Activated CD8-positive, alpha-beta T cell treated with anti-CD3 and anti-CD28 coated beads for 36 hours (primary cell): ENCODE measurements around the gene SWSAP1. TPM values are rescaled to one million over a fixed set of nuclear protein-coding genes. Genes with fewer than 3 reads are reported as not detected.

Experiments used
- ATAC-seq: fragments of 200-7000 bp; cut with Tn5 transposase; one replicate; pipeline ENCODE4 v1.10.0; 2021; ENCODE audit warnings: mild to moderate bottlenecking, moderate library complexity
- CTCF ChIA-PET: fragments of 350-600 bp; sonication (Branson Sonifier 250); formaldehyde crosslinking; loops from one replicate; lab custom pipeline; 2021; ENCODE audit warnings: antibody characterized with exemption; lab: Charles Lee
- POLR2A ChIA-PET: fragments of 350-600 bp; sonication (Branson Sonifier 250); formaldehyde crosslinking; loops from one replicate; lab custom pipeline; 2021; ENCODE audit warnings: antibody characterized with exemption; lab: Charles Lee
- DNase-seq: peaks from one replicate; pipeline ENCODE4 v3.0.0-alpha.2; 2020
- H3K27ac Mint-ChIP-seq: one replicate; pipeline ENCODE4 v1.8.0; 2021; ENCODE audit warnings: mild to moderate bottlenecking, mixed read lengths
- H3K27me3 Mint-ChIP-seq: one replicate; pipeline ENCODE4 v1.8.0; 2021; ENCODE audit warnings: mixed read lengths
- H3K36me3 Mint-ChIP-seq: one replicate; pipeline ENCODE4 v1.8.0; 2021; ENCODE audit warnings: low read depth, mixed read lengths
- H3K4me1 Mint-ChIP-seq: one replicate; pipeline ENCODE4 v1.8.0; 2021; ENCODE audit warnings: low read depth, mixed read lengths
- H3K4me3 Mint-ChIP-seq: one replicate; pipeline ENCODE4 v1.8.0; 2021; ENCODE audit warnings: mild to moderate bottlenecking, moderate library complexity, mixed read lengths
- H3K9me3 Mint-ChIP-seq: one replicate; pipeline ENCODE4 v1.8.0; 2021; ENCODE audit warnings: mixed read lengths
- CTCF ChIP-seq: fragments of 200-600 bp; IDR thresholded peaks from one replicate; pipeline ENCODE4 v1.8.0; 2022; ENCODE audit warnings: antibody characterized with exemption, mild to moderate bottlenecking
- intact Hi-C: fragments of 100-400 bp; cut with micrococcal nuclease; formaldehyde crosslinking; loops from one replicate; pipeline ENCODE4 v1.10.0; 2022
- total RNA-seq, 2 experiments: library from RNA; stranded (reverse); gene quantifications; one replicate each; pipeline ENCODE4 v1.2.3, GENCODE V29; 2021

The SWSAP1 gene
- total RNA-seq, 2 experiments from 2014 or later, result 1.5 to 1.8 TPM

DNA sequence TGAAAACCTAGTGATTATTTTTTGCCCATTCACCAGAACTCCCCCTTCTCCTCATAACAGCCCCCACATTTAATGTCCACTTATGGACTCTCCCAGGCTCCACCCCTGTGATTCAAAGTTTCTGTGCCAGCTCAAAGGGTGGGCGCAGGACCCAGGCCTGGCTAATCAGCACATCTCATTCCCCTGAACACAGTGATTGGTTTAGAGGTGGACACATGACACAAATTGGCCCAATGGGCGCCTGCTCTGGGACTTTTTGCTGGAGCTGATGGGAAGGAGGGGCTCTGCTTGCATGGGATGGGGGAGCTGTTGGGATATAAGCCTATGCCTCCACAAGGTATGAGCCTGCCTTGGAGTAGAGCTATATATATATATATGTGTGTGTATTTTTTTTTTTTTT is 15.9 kb downstream of the SWSAP1 start:
- ChIA-PET CTCF (no interaction called here), POLR2A (no interaction called here)
- Mint-ChIP-seq H3K9me3 (peaks cover 4% of the 10 kb centered on the region), H3K27ac (no peak overlapping the region), H3K4me1 (no peaks in the 10 kb centered on the region), H3K4me3 (no peak overlapping the region), H3K27me3 (peaks cover 2% of the 10 kb centered on the region), H3K36me3 (no peaks in the 10 kb centered on the region)
- no peak for TF ChIP-seq CTCF
- no peak for ATAC-seq
- intact Hi-C loops, result no loop called here
- DNase-seq, result no peak

GRCh38 chr19:11390933-11391680 is 16.6 kb downstream of the SWSAP1 start:
- ChIA-PET CTCF (interaction anchor here (1.4 kb wide), 1 partner anchor 10 kb away, joined by 7 read pairs; no protein-coding TSS in a partner anchor), POLR2A (no interaction called here)
- Mint-ChIP-seq H3K4me3 (no peak overlapping the region), H3K9me3 (peaks cover 4% of the 10 kb centered on the region), H3K36me3 (no peaks in the 10 kb centered on the region), H3K27ac (no peak overlapping the region), H3K4me1 (no peaks in the 10 kb centered on the region), H3K27me3 (peaks cover 3% of the 10 kb centered on the region)
- intact Hi-C loops, result no loop called here
- no peak for ATAC-seq
- no peak for TF ChIP-seq CTCF
- DNase-seq, result no peak

DNA sequence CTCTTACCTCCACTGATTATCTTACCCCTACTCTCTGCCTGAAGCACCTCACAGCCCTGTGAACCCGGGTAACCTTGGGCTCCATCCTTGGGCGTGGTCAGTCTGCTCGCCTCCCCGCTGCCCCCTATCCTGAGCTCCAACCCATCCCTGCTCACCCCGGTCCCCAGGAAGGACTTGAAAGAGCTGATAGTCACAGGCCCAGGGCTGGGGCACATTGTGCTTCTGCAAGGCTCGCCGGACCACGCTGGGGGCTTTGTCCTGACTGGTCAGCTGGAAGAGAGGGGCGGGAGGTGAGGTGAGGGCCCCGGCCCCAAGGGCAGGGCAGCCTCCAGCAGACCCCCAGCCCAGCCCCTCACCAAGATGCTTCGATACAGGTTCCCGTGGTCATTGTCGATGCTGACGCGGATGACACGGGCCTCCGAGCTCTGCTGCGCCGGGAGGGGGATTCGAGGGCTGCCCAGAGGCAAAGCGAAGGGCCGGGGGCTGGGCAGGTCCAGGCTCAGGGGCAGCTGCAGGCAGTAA is 22.7 kb downstream of the SWSAP1 start:
- no peaks in the 10 kb centered on the region for H3K9me3 Mint-ChIP-seq
- POLR2A ChIA-PET, result no interaction called here
- CTCF ChIA-PET, result no interaction called here
- H3K4me1 Mint-ChIP-seq, result no peaks in the 10 kb centered on the region
- peaks cover 6% of the 10 kb centered on the region for H3K27me3 Mint-ChIP-seq
- no peak overlapping the region for H3K4me3 Mint-ChIP-seq
- no peaks in the 10 kb centered on the region for H3K36me3 Mint-ChIP-seq
- ATAC-seq (no peak), DNase-seq (no peak)
- intact Hi-C loops, result no loop called here
- no peak for TF ChIP-seq CTCF
- H3K27ac Mint-ChIP-seq, result no peak overlapping the region

GRCh38 chr19:11399667-11400066 is 25.2 kb downstream of the SWSAP1 start:
- H3K27me3 Mint-ChIP-seq, result peaks cover 6% of the 10 kb centered on the region
- ChIA-PET CTCF (no interaction called here), POLR2A (no interaction called here)
- H3K36me3 Mint-ChIP-seq, result no peaks in the 10 kb centered on the region
- no peak overlapping the region for H3K27ac Mint-ChIP-seq
- no peaks in the 10 kb centered on the region for H3K4me1 Mint-ChIP-seq
- TF ChIP-seq CTCF, result no peak
- intact Hi-C loops, result no loop called here
- no peak for DNase-seq
- H3K4me3 Mint-ChIP-seq, result no peak overlapping the region
- no peak for ATAC-seq
- no peaks in the 10 kb centered on the region for H3K9me3 Mint-ChIP-seq

GRCh38 chr19:11400798-11401197 is 26.3 kb downstream of the SWSAP1 start:
- ATAC-seq (no peak), DNase-seq (no peak)
- TF ChIP-seq CTCF, result no peak
- Mint-ChIP-seq H3K9me3 (no peaks in the 10 kb centered on the region), H3K36me3 (no peaks in the 10 kb centered on the region), H3K27me3 (peaks cover 3% of the 10 kb centered on the region), H3K4me3 (no peak overlapping the region), H3K4me1 (no peaks in the 10 kb centered on the region), H3K27ac (no peak overlapping the region)
- intact Hi-C loops, result no loop called here
- ChIA-PET POLR2A (no interaction called here), CTCF (interaction anchor here (0.8 kb wide), 1 partner anchor 18 kb away, joined by 3 read pairs; no protein-coding TSS in a partner anchor)
